ENCODE data around the gene RRAD.

Gene RRAD

DNA sequence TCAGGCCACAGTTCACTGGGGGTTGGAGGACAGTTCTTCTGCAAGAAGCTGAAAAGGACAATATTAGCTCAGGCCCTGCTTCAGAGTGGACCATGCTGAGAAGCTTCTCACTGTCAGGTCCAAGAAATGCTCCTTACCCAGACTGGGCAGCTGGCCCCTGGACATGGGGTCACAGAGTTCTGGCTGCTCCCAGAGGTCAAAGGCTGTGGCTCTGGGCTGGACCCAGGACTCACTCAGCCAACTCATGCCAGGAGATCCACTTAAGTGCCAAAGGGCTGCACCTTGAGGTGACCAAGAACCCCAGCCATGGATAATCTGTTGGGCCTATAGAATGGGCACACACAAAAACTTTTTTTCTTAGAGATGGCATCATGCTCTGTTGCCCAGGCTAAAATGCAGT lies 14.0 kb upstream of the RRAD start:
- no peak overlapping the region for H2BK12ac ChIP-seq (ENCODE audit: low read length)
- peaks cover 5% of the 10 kb centered on the region for H3K79me2 ChIP-seq (ENCODE audit: control insufficient read depth, insufficient read depth, low read length, poor library complexity)
- H3K23ac ChIP-seq (ENCODE audit: low read length): no peak overlapping the region
- no peak overlapping the region for H3K4me2 ChIP-seq (ENCODE audit: low read length)
- H3K4me3 ChIP-seq (ENCODE audit: low read depth, low read length): no peak overlapping the region
- no peak overlapping the region for H4K12ac ChIP-seq (ENCODE audit: low read depth, low read length)
- peaks cover 2% of the 10 kb centered on the region for H3K9me3 ChIP-seq (ENCODE audit: insufficient read depth, low read depth, low read length)
- H2BK5ac ChIP-seq (ENCODE audit: low read depth, low read length, poor library complexity): no peak overlapping the region
- no peak overlapping the region for H3K14ac ChIP-seq (ENCODE audit: low read length)
- no peak for DNase-seq
- no peaks in the 10 kb centered on the region for H3K27me3 ChIP-seq (ENCODE audit: insufficient read depth, low read length)
- H3K27ac ChIP-seq (ENCODE audit: low read depth, low read length): no peak overlapping the region
- no peak overlapping the region for H3K9ac ChIP-seq (ENCODE audit: low read length)
- H3K4ac ChIP-seq (ENCODE audit: low read depth, low read length): no peak overlapping the region
- peaks cover 49 to 51% of the 10 kb centered on the region in 2 experiments for H3K36me3 ChIP-seq (ENCODE audit: control insufficient read depth in 1 of 2, insufficient read depth in 2 of 2, low read length in 2 of 2)
- no peak overlapping the region for H3K18ac ChIP-seq (ENCODE audit: low read length)
- no peak overlapping the region for H4K8ac ChIP-seq (ENCODE audit: low read depth, low read length)
- H3K4me1 ChIP-seq (ENCODE audit: control insufficient read depth in 1 of 2, insufficient read depth in 2 of 2, low read length in 2 of 2): peaks cover 7 to 8% of the 10 kb centered on the region in 2 experiments
- H4K91ac ChIP-seq (ENCODE audit: low read depth, low read length): no peak overlapping the region
- no peak overlapping the region for H2BK120ac ChIP-seq (ENCODE audit: insufficient read depth, low read length, poor library complexity)
- peaks cover 4% of the 10 kb centered on the region for H3K79me1 ChIP-seq (ENCODE audit: low read length)
- H2AK5ac ChIP-seq (ENCODE audit: low read length): no peak overlapping the region
- H2AFZ ChIP-seq (ENCODE audit: insufficient read depth, low read length, poor library complexity): no peak overlapping the region

DNA sequence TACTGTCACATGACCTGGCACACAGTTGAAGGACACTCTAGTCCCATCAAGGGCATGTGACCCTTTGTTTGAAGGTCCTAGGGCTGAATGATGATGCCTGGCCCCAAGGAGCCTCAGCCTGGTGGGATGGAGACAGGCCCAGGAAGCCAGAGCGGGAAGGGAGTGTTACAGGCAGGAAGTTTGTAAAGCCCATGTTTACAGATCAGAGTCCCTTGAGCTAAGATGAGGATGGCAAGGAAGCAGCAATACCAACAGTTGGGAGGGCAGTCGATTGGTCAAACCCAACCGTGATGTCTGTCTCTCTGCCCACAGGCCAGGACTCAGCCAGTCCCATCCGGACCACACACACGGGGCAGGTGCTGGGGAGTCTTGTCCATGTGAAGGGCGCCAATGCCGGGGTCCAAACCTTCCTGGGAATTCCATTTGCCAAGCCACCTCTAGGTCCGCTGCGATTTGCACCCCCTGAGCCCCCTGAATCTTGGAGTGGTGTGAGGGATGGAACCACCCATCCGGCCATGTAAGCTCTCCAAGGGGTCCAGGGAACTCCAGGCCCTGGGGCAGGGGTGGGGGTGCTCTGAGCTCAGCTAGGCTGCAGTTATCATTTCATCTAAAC lies 12.5 kb upstream of the RRAD start:
- Histone ChIP-seq H3K9ac (ENCODE audit: low read length) (no peak overlapping the region), H3K9me3 (ENCODE audit: insufficient read depth, low read depth, low read length) (no peaks in the 10 kb centered on the region), H2AFZ (ENCODE audit: insufficient read depth, low read length, poor library complexity) (no peak overlapping the region), H2BK120ac (ENCODE audit: insufficient read depth, low read length, poor library complexity) (no peak overlapping the region), H4K91ac (ENCODE audit: low read depth, low read length) (no peak overlapping the region), H3K79me1 (ENCODE audit: low read length) (peaks cover 8% of the 10 kb centered on the region), H3K23ac (ENCODE audit: low read length) (no peak overlapping the region), H3K27me3 (ENCODE audit: insufficient read depth, low read length) (no peaks in the 10 kb centered on the region), H3K18ac (ENCODE audit: low read length) (no peak overlapping the region), H4K12ac (ENCODE audit: low read depth, low read length) (no peak overlapping the region), H3K4ac (ENCODE audit: low read depth, low read length) (no peak overlapping the region), H4K8ac (ENCODE audit: low read depth, low read length) (no peak overlapping the region), H3K4me1 (ENCODE audit: control insufficient read depth in 1 of 2, insufficient read depth in 2 of 2, low read length in 2 of 2) (peaks cover 15 to 16% of the 10 kb centered on the region in 2 experiments), H2AK5ac (ENCODE audit: low read length) (no peak overlapping the region), H3K36me3 (ENCODE audit: control insufficient read depth in 1 of 2, insufficient read depth in 2 of 2, low read length in 2 of 2) (peaks cover 38 to 40% of the 10 kb centered on the region in 2 experiments), H3K4me2 (ENCODE audit: low read length) (no peak overlapping the region), H3K27ac (ENCODE audit: low read depth, low read length) (no peak overlapping the region), H2BK5ac (ENCODE audit: low read depth, low read length, poor library complexity) (no peak overlapping the region), H3K4me3 (ENCODE audit: low read depth, low read length) (no peak overlapping the region), H3K79me2 (ENCODE audit: control insufficient read depth, insufficient read depth, low read length, poor library complexity) (peaks cover 9% of the 10 kb centered on the region), H2BK12ac (ENCODE audit: low read length) (no peak overlapping the region), H3K14ac (ENCODE audit: low read length) (no peak overlapping the region)
- no peak for DNase-seq
- WGBS (ENCODE audit: extremely low coverage, insufficient coverage, insufficient read length): no CpG with 5 or more reads among the region's 10 CpGs

DNA sequence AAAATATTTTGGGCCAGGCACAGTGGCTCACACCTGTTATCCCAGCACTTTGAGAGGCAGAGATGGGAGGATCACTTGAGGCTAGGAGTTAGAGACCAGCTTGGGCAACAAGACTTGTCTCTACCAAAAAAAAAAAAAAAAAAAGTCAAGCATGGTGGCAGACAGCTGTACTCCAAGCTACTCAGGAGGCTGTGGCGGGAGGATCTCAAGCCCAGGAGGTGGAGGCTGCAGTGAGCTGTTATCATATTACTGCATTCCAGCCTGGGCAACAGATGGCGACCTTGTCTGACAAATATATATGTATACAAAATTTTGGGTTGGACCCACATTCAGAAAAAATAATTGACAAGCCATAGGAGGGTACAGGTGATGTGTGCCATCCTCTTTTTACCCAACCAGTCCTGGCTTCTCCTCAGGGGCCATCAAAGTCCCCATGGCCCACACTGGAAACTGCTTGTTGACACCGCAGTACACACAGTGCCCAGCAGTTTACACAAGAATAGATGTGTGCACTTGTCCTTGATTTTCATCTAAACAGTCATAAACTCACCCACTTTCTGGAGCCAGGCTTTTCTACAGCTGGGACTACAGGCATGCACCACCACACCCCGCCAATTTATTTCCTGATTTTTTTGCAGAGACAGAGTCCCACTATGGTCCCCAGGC lies 11.7 kb upstream of the RRAD start:
- Histone ChIP-seq H4K91ac (ENCODE audit: low read depth, low read length) (no peak overlapping the region), H3K9me3 (ENCODE audit: insufficient read depth, low read depth, low read length) (no peaks in the 10 kb centered on the region), H3K18ac (ENCODE audit: low read length) (no peak overlapping the region), H3K14ac (ENCODE audit: low read length) (no peak overlapping the region), H3K4me2 (ENCODE audit: low read length) (no peak overlapping the region), H3K23ac (ENCODE audit: low read length) (no peak overlapping the region), H3K9ac (ENCODE audit: low read length) (no peak overlapping the region), H3K4ac (ENCODE audit: low read depth, low read length) (no peak overlapping the region), H2BK120ac (ENCODE audit: insufficient read depth, low read length, poor library complexity) (no peak overlapping the region), H3K4me3 (ENCODE audit: low read depth, low read length) (no peak overlapping the region), H3K79me2 (ENCODE audit: control insufficient read depth, insufficient read depth, low read length, poor library complexity) (peaks cover 9% of the 10 kb centered on the region), H3K27ac (ENCODE audit: low read depth, low read length) (no peak overlapping the region), H2AK5ac (ENCODE audit: low read length) (no peak overlapping the region), H2BK5ac (ENCODE audit: low read depth, low read length, poor library complexity) (no peak overlapping the region), H4K8ac (ENCODE audit: low read depth, low read length) (no peak overlapping the region), H3K4me1 (ENCODE audit: control insufficient read depth in 1 of 2, insufficient read depth in 2 of 2, low read length in 2 of 2) (peaks cover 15 to 16% of the 10 kb centered on the region in 2 experiments), H3K36me3 (ENCODE audit: control insufficient read depth in 1 of 2, insufficient read depth in 2 of 2, low read length in 2 of 2) (peaks cover 37% of the 10 kb centered on the region in 2 experiments), H3K27me3 (ENCODE audit: insufficient read depth, low read length) (no peaks in the 10 kb centered on the region), H2AFZ (ENCODE audit: insufficient read depth, low read length, poor library complexity) (no peak overlapping the region), H3K79me1 (ENCODE audit: low read length) (peaks cover 8% of the 10 kb centered on the region), H2BK12ac (ENCODE audit: low read length) (no peak overlapping the region), H4K12ac (ENCODE audit: low read depth, low read length) (no peak overlapping the region)
- no peak for DNase-seq
- no CpG with 5 or more reads among the region's 4 CpGs for WGBS (ENCODE audit: extremely low coverage, insufficient coverage, insufficient read length)

DNA sequence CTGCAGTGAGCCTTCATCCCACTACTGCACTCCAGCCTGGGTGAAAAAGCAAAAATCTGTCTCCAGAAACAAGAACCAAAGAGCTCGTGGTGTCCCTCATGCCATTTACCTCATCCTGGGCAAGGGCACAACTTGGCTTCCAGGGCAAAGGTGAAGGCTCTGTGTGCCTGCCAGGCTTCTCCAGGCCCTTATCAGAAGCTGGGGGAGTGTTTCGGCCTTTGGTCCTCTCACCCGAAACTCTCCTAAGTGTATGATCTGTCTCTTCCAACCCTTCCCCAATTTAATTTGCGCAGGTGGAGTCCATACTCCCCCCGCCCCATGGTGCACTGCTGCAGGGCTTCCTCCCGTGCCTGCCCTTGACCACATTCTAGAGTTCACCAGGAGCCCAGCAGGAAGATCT lies 11.1 kb upstream of the RRAD start:
- Histone ChIP-seq H4K8ac (ENCODE audit: low read depth, low read length) (no peak overlapping the region), H3K9ac (ENCODE audit: low read length) (no peak overlapping the region), H3K79me1 (ENCODE audit: low read length) (peaks cover 8% of the 10 kb centered on the region), H3K4ac (ENCODE audit: low read depth, low read length) (no peak overlapping the region), H3K4me2 (ENCODE audit: low read length) (no peak overlapping the region), H3K79me2 (ENCODE audit: control insufficient read depth, insufficient read depth, low read length, poor library complexity) (peaks cover 9% of the 10 kb centered on the region), H3K27ac (ENCODE audit: low read depth, low read length) (no peak overlapping the region), H4K91ac (ENCODE audit: low read depth, low read length) (no peak overlapping the region), H2BK120ac (ENCODE audit: insufficient read depth, low read length, poor library complexity) (no peak overlapping the region), H2BK12ac (ENCODE audit: low read length) (no peak overlapping the region), H4K12ac (ENCODE audit: low read depth, low read length) (no peak overlapping the region), H2BK5ac (ENCODE audit: low read depth, low read length, poor library complexity) (no peak overlapping the region), H2AK5ac (ENCODE audit: low read length) (no peak overlapping the region), H2AFZ (ENCODE audit: insufficient read depth, low read length, poor library complexity) (no peak overlapping the region), H3K36me3 (ENCODE audit: control insufficient read depth in 1 of 2, insufficient read depth in 2 of 2, low read length in 2 of 2) (peaks cover 32% of the 10 kb centered on the region in 2 experiments), H3K27me3 (ENCODE audit: insufficient read depth, low read length) (no peaks in the 10 kb centered on the region), H3K9me3 (ENCODE audit: insufficient read depth, low read depth, low read length) (no peaks in the 10 kb centered on the region), H3K4me1 (ENCODE audit: control insufficient read depth in 1 of 2, insufficient read depth in 2 of 2, low read length in 2 of 2) (peaks cover 15 to 16% of the 10 kb centered on the region in 2 experiments), H3K4me3 (ENCODE audit: low read depth, low read length) (no peak overlapping the region), H3K18ac (ENCODE audit: low read length) (no peak overlapping the region), H3K23ac (ENCODE audit: low read length) (no peak overlapping the region), H3K14ac (ENCODE audit: low read length) (no peak overlapping the region)
- DNase-seq: no peak
- no CpG with 5 or more reads among the region's 6 CpGs for WGBS (ENCODE audit: extremely low coverage, insufficient coverage, insufficient read length)
